ENCODE measurements around the gene NLRP6. TPM values are rescaled to one million over a fixed set of nuclear protein-coding genes. Genes with fewer than 3 reads are reported as not detected.
"Not testable (repeated sequence)": the region's sequence is repeated elsewhere in the genome, so short reads cannot be mapped to it uniquely, and the experiment has no call there.

NLRP6 gene
- total RNA-seq, 1 donor from 2014 or later, result not detected

GRCh38 chr11:266676-267439 is 11.3 kb upstream of the NLRP6 start:
- TF ChIP-seq CTCF (IDR thresholded peaks at IDR 0.05), result no peak
- Mint-ChIP-seq H3K9me3 (ENCODE audit: unreplicated experiment) (no peaks in the 10 kb centered on the region), H3K36me3 (ENCODE audit: unreplicated experiment) (no peaks in the 10 kb centered on the region), H3K4me1 (ENCODE audit: unreplicated experiment) (peaks cover 6% of the 10 kb centered on the region), H3K27ac (ENCODE audit: unreplicated experiment) (no peak overlapping the region), H3K4me3 (ENCODE audit: unreplicated experiment) (no peak overlapping the region), H3K27me3 (ENCODE audit: unreplicated experiment) (peaks cover 8% of the 10 kb centered on the region)
- DNase-seq (ENCODE audit: extremely low spot score, unreplicated experiment), result peak; percentile 51

- Mint-ChIP-seq H3K4me1 (ENCODE audit: unreplicated experiment) (peaks cover 6% of the 10 kb centered on the region), H3K27ac (ENCODE audit: unreplicated experiment) (no peak overlapping the region), H3K9me3 (ENCODE audit: unreplicated experiment) (no peaks in the 10 kb centered on the region), H3K27me3 (ENCODE audit: unreplicated experiment) (peaks cover 10% of the 10 kb centered on the region), H3K4me3 (ENCODE audit: unreplicated experiment) (no peak overlapping the region), H3K36me3 (ENCODE audit: unreplicated experiment) (no peaks in the 10 kb centered on the region)
- no peak for DNase-seq (ENCODE audit: extremely low spot score, unreplicated experiment)
- no peak for TF ChIP-seq CTCF (IDR thresholded peaks at IDR 0.05)
Observed at GRCh38 chr11:267491-267994, 10.7 kb upstream of the NLRP6 start.

GRCh38 chr11:268716-269145 is 9.5 kb upstream of the NLRP6 start:
- not testable (repeated sequence) for H3K27ac Mint-ChIP-seq (ENCODE audit: unreplicated experiment); H3K36me3 Mint-ChIP-seq (ENCODE audit: unreplicated experiment); H3K9me3 Mint-ChIP-seq (ENCODE audit: unreplicated experiment); H3K4me1 Mint-ChIP-seq (ENCODE audit: unreplicated experiment); H3K4me3 Mint-ChIP-seq (ENCODE audit: unreplicated experiment)
- H3K27me3 Mint-ChIP-seq (ENCODE audit: unreplicated experiment), result peaks cover 19% of the 10 kb centered on the region
- peak; percentile 65 for DNase-seq (ENCODE audit: extremely low spot score, unreplicated experiment)

GRCh38 chr11:269146-269890 is 8.9 kb upstream of the NLRP6 start:
- DNase-seq (ENCODE audit: extremely low spot score, unreplicated experiment), result no peak
- no peak overlapping the region for H3K4me3 Mint-ChIP-seq (ENCODE audit: unreplicated experiment)
- peaks cover 6% of the 10 kb centered on the region for H3K4me1 Mint-ChIP-seq (ENCODE audit: unreplicated experiment)
- no peak for TF ChIP-seq CTCF (IDR thresholded peaks at IDR 0.05)
- peaks cover 24% of the 10 kb centered on the region for H3K27me3 Mint-ChIP-seq (ENCODE audit: unreplicated experiment)
- no peak overlapping the region for H3K27ac Mint-ChIP-seq (ENCODE audit: unreplicated experiment)
- H3K36me3 Mint-ChIP-seq (ENCODE audit: unreplicated experiment), result no peaks in the 10 kb centered on the region
- H3K9me3 Mint-ChIP-seq (ENCODE audit: unreplicated experiment), result no peaks in the 10 kb centered on the region

DNA sequence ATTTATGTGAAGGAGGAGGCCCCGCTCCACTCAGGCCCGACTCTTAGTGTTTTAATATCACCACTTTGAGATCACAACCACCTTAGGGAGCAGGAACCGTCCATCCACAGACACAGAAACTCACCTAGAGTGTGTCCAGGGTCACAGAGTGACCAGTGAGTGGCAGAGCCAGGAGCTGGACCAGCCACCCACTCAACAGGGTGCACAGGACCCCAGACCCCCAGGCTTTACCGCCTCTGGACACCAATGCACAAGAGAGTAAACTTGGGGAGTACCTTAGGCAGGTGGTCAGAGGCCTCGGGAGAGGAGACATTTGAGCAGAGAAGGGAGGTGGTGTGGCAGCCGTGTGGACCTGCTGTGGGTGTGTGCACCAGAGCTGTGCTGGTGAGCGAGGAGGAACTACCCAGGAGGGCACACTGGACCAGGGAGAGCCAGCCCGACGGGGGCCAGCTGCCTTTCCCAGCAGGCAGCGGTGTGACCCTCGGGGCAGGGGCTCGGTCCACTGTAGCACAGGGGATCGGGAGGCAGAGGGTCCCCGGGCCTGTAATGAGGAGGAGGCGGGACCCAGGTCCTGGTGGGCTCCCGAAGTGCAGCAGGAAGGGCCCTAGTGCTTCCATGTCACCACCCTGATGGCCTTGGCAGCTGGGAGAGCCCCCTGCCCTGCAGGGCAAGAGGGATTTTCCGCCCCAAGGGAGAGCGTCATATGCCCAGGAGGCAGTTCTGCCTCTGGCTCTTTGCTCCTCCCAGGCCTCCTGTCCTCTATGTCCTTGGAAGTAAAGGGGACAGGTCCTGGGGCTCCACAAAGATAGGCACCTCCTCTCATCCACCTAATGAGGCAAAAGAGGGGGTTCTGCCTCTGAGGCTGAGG is 7.5 kb upstream of the NLRP6 start:
- Mint-ChIP-seq H3K36me3 (ENCODE audit: unreplicated experiment) (no peaks in the 10 kb centered on the region), H3K27me3 (ENCODE audit: unreplicated experiment) (peaks cover 36% of the 10 kb centered on the region), H3K4me3 (ENCODE audit: unreplicated experiment) (no peak overlapping the region), H3K9me3 (ENCODE audit: unreplicated experiment) (no peaks in the 10 kb centered on the region), H3K4me1 (ENCODE audit: unreplicated experiment) (peaks cover 6% of the 10 kb centered on the region), H3K27ac (ENCODE audit: unreplicated experiment) (no peak overlapping the region)
- DNase-seq (ENCODE audit: extremely low spot score, unreplicated experiment), result no peak
- TF ChIP-seq CTCF (IDR thresholded peaks at IDR 0.05), result no peak
